ENCODE results near the gene SPC25.

GRCh38 chr2:168930242-168930641, 40.0 kb upstream of the SPC25 start:
- TF ChIP-seq CTCF (IDR thresholded peaks at IDR 0.05) = no peak
- TF ChIP-seq POLR2A (IDR thresholded peaks at IDR 0.05) = no peak
